ES-I3 (cell line): ENCODE results near the gene GSTA4.
"Not testable (repeated sequence)": the region's sequence is repeated elsewhere in the genome, so short reads cannot be mapped to it uniquely, and the experiment has no call there.

Source experiments
- H3K36me3 ChIP-seq: 2 replicates; pipeline ENCODE4 v1.6.1; 2013; ENCODE audit warnings: mild to moderate bottlenecking, low read length, control low read depth, moderate library complexity; ENCODE audit not compliant: insufficient read depth
- H3K4me1 ChIP-seq: 2 replicates; pipeline ENCODE4 v1.6.1; 2013; ENCODE audit warnings: mild to moderate bottlenecking, control low read depth, low read length; ENCODE audit not compliant: insufficient read depth
- H3K9ac ChIP-seq: 2 replicates; pipeline ENCODE4 v1.6.1; 2013; ENCODE audit warnings: low read depth, mild to moderate bottlenecking, low read length, moderate library complexity
- H3K9me3 ChIP-seq: 2 replicates; pipeline ENCODE4 v1.6.1; 2013; ENCODE audit warnings: mild to moderate bottlenecking, low read length, moderate library complexity; ENCODE audit not compliant: control insufficient read depth, insufficient read depth

The GSTA4 gene

DNA sequence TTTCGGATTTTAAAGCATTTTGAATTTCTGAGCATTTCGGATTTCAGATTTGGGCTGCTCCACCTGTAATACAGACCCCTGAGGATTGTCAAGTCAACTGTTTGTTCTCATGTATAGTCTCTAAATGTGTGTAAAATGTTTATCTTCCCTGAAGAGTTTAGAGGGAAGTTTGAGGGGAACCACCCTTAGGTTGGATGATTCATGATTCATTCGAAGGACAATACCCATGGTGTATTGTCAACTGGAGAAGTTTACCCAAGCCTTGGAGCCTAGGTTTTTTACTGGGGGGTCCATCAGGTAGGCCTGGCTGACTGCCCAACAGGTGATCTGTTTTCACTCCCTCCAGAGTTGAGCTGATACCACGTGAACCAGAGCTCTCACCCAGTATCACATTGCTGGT lies 18.9 kb downstream of the GSTA4 start:
- Histone ChIP-seq H3K9me3 (no peaks in the 10 kb centered on the region), H3K9ac (no peak overlapping the region), H3K4me1 (peaks cover 6% of the 10 kb centered on the region), H3K36me3 (no peaks in the 10 kb centered on the region)

GRCh38 chr6:52975580-52975979 lies 19.5 kb downstream of the GSTA4 start:
- Histone ChIP-seq H3K4me1 (peaks cover 6% of the 10 kb centered on the region), H3K9ac (no peak overlapping the region), H3K36me3 (no peaks in the 10 kb centered on the region), H3K9me3 (no peaks in the 10 kb centered on the region)

DNA sequence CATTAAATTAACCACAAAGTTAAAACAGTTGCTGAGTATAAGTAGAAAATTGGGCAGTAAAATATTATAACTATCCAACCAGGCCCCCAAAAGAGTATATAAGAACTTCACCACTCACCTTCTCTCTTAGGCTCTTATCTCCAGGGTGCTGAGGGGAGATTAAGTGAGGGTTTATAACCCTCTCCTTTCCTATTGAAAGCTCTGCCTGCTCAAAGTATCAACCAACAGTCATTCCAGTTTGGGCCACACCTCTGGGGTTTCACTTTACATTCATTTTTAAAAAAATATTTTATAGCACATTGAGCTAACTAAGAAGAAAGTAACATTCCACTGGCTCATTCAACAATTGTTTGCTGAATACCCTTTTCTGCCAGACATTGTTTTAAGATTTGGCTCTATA lies 22.1 kb downstream of the GSTA4 start:
- H3K36me3 ChIP-seq: no peaks in the 10 kb centered on the region
- H3K9me3 ChIP-seq: no peaks in the 10 kb centered on the region
- H3K4me1 ChIP-seq: peaks cover 6% of the 10 kb centered on the region
- H3K9ac ChIP-seq: no peak overlapping the region

GRCh38 chr6:52969359-52969758 lies 25.7 kb downstream of the GSTA4 start:
- Histone ChIP-seq H3K9ac (no peak overlapping the region), H3K36me3 (no peaks in the 10 kb centered on the region), H3K9me3 (no peaks in the 10 kb centered on the region; the same call in 1 of the 2 replicates), H3K4me1 (no peaks in the 10 kb centered on the region)

GRCh38 chr6:52966101-52966500 lies 29.0 kb downstream of the GSTA4 start:
- peaks cover 3% of the 10 kb centered on the region; the same call in 1 of the 2 replicates for H3K9me3 ChIP-seq
- no peaks in the 10 kb centered on the region for H3K36me3 ChIP-seq

DNA sequence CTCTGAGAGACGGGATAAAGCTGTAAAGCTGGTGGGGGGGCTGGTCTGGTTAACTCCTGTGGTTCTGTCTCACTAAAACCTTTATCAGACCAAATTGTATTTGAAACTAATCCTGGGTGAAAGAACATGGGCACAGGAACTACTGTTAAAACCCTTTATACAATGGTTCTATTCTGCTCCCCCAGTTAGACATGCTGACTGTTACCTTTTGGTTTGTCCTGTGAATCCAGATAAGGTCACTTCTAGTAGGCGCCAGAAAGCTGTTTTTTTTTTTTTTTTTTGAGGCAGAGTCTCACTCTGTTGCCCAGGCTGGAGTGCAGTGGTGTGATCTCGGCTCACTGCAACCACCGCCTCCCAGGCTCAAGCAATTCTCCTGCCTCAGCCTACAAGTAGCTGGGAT lies 29.7 kb downstream of the GSTA4 start:
- Histone ChIP-seq H3K36me3 (no peaks in the 10 kb centered on the region), H3K9ac (no peak overlapping the region), H3K9me3 (peaks cover 3% of the 10 kb centered on the region; the same call in 1 of the 2 replicates), H3K4me1 (no peaks in the 10 kb centered on the region)

More at GRCh38 chr6:52966101-52966500, 29.0 kb downstream of the GSTA4 start:
- H3K4me1 ChIP-seq: no peaks in the 10 kb centered on the region
- no peak overlapping the region for H3K9ac ChIP-seq

- Histone ChIP-seq H3K9ac (no peak overlapping the region), H3K36me3 (no peaks in the 10 kb centered on the region), H3K9me3 (peaks cover 3% of the 10 kb centered on the region; the same call in 1 of the 2 replicates), H3K4me1 (no peaks in the 10 kb centered on the region)
These were observed 30.8 kb downstream of the GSTA4 start for GRCh38 chr6:52964318-52964717.

GRCh38 chr6:52962701-52963100 lies 32.4 kb downstream of the GSTA4 start:
- H3K36me3 ChIP-seq: no peaks in the 10 kb centered on the region
- H3K4me1 ChIP-seq: no peaks in the 10 kb centered on the region
- H3K9ac ChIP-seq: no peak overlapping the region
- H3K9me3 ChIP-seq: peaks cover 3% of the 10 kb centered on the region; the same call in 1 of the 2 replicates

- H3K9ac ChIP-seq, H3K9me3 ChIP-seq, H3K36me3 ChIP-seq, H3K4me1 ChIP-seq: not testable (repeated sequence)
These were observed 34.1 kb downstream of the GSTA4 start for GRCh38 chr6:52961022-52961421.

DNA sequence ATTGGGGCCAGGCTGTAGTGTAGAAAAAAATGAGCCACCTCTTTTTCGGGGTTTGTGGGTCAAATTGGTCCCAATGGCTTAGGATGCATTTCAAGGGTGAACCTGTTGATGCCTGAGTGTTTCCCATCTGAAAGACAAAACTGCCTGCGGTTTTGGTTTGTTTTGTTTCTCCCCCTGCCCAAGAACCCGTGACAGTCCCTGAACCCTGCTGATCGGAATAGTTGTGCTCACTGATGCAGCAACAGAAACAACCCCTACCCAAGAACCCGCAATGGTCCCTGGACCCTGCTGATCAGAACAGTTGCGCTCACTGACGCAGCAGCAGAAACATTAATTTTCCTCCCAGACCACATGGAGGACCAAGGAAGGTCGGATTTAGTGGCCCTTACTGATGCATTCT lies 34.9 kb downstream of the GSTA4 start:
- H3K4me1 ChIP-seq, H3K9ac ChIP-seq, H3K9me3 ChIP-seq, H3K36me3 ChIP-seq: not testable (repeated sequence)

- H3K9ac ChIP-seq: no peak overlapping the region
- H3K4me1 ChIP-seq: no peaks in the 10 kb centered on the region
- no peaks in the 10 kb centered on the region for H3K36me3 ChIP-seq
- peaks cover 3% of the 10 kb centered on the region; the same call in 1 of the 2 replicates for H3K9me3 ChIP-seq
These were observed 36.4 kb downstream of the GSTA4 start for GRCh38 chr6:52958546-52959255.

DNA sequence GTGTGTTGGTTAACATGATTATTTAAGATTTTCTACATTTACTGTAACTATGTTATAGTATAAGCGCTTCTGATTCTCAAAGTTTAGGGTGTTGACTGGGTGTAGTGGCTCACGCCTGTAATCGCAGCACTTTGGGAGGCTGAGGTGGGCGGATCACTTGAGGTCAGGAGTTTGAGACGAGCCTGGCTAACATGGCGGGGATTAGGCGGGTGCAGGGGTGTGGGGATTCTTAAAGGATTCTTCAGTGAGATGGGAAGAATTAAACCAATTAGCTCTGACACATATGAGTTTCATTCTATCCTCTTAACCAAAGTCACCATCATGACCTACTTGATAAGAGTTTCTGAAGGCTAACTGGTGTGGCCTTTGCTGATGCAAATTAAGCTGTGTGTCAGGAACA lies 39.2 kb downstream of the GSTA4 start:
- no peaks in the 10 kb centered on the region for H3K36me3 ChIP-seq
- no peak overlapping the region for H3K9ac ChIP-seq
- no peaks in the 10 kb centered on the region; the same call in 1 of the 2 replicates for H3K9me3 ChIP-seq
- no peaks in the 10 kb centered on the region for H3K4me1 ChIP-seq

DNA sequence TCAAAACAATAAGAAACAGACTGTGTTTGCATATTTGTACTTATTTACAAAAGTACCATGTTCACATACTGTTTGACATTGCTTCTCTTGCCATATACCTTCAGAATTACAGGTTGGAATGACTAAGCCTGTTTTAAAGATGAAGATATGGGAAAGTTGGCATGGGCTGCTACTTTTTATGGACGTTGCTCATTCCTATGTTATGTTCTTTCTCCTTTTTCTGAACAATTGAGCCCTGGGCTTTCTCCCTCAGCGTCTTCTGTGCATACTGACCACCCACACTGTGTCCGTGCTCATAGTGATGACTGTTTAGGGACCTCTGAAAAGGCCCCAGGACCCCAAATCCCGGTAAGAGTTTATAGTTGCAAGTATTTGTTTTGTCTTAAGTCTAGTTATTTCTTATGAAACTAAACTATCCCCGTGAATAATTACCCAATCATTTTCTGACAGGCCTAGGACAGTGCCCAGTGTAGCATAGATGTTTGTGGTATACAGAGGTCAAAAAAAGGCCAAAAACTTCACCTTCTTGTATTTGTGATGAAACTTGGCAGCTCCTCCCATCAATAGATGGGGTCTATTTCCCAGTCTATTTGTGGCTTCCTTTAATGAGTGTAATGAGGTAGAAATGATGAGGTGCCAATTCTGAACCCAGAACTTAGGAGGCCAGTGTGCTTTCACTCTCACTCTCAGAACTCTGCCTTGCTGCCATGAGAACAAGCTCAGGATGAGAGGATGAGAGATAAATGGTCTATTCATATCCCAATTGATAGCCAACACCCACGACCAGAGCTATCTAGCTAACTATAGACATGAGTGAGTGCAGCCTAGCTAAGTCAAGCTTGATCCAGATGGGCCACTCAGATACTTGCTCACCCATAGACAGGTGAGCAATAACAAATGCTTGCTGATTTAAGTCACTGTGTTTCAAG lies 40.9 kb downstream of the GSTA4 start:
- Histone ChIP-seq H3K9me3 (no peaks in the 10 kb centered on the region; the same call in 1 of the 2 replicates), H3K4me1 (no peaks in the 10 kb centered on the region), H3K9ac (no peak overlapping the region), H3K36me3 (no peaks in the 10 kb centered on the region)

GRCh38 chr6:52946306-52946705 lies 48.8 kb downstream of the GSTA4 start:
- Histone ChIP-seq H3K36me3 (no peaks in the 10 kb centered on the region), H3K4me1 (peaks cover 13% of the 10 kb centered on the region), H3K9me3 (no peaks in the 10 kb centered on the region), H3K9ac (no peak overlapping the region)

GRCh38 chr6:52942821-52943220 lies 52.3 kb downstream of the GSTA4 start:
- H3K9ac ChIP-seq, H3K36me3 ChIP-seq, H3K9me3 ChIP-seq: not testable (repeated sequence)
- H3K4me1 ChIP-seq: peaks cover 13% of the 10 kb centered on the region
